HG03039 (cell line): Measurements from ENCODE around the gene LYSET.
A peak's percentile ranks its signal among the peaks of the same experiment; 100 is the strongest.
"Not testable (repeated sequence)": the region's sequence is repeated elsewhere in the genome, so short reads cannot be mapped to it uniquely, and the experiment has no call there.

Source experiments
- ATAC-seq: cut with Tn5 transposase; IDR thresholded peaks from one replicate; pipeline ENCODE4 v1.9.1; 2021; ENCODE audit warnings: mild to moderate bottlenecking, moderate library complexity; ENCODE audit not compliant: unreplicated experiment

Gene LYSET, protein sequence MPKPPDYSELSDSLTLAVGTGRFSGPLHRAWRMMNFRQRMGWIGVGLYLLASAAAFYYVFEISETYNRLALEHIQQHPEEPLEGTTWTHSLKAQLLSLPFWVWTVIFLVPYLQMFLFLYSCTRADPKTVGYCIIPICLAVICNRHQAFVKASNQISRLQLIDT

DNA sequence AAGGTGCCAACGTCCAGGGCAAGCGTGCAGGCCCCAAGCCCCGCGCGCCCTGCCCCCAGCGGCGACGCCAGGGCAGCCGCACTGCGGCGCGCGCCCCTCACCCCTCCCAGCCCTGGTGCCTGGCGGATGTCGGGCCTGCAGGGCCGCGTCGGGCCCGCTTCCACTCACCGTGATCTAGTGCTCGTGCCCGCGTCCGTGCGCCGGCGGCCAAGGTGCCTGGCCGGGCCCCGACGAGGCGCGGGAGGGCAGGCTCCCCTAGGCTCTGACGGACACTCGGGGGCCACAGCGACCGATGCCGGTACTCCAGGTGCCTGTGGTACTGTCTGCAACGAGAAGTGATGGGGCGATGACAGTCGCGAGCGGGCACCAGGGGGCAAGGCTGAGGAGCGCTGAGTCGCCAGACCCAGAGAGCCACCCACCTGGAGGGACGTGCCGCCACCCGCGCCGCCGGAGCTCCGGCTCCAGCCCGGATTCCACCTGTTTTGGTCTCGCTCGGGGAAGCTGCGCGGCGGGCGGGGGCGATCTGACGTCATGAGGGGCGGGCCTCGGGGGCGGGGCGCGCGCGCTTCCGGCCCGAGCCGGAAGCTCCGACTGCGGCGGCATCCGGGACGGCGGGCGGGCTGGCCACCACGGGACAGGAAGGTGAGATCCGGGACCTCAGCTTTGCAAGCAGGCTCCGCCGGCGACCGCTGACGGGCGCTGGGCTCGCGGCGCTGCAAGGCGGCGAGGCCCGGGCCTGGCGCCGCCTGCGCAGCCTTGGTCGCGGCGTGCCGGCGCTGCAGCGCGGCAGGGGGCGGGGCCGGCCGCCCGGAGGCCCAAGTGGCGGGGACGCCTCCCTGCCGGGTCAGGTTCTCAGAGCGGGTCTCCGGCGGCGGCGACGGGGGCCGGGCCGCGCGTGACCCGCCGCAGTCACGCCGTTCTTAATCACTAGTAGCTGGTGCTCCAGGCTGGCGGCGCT is at the start of gene LYSET, which contains the start of gene MOAP1:
LYSET (plus strand) TSS at position 927 of the 958 bp plus-strand sequence. CDS start 89 bp downstream, outside the sequence.
MOAP1 (minus strand) TSS at position 507 of the 958 bp plus-strand sequence. CDS start 655 bp downstream, outside the sequence.
- ATAC-seq: peak; percentile 76

DNA sequence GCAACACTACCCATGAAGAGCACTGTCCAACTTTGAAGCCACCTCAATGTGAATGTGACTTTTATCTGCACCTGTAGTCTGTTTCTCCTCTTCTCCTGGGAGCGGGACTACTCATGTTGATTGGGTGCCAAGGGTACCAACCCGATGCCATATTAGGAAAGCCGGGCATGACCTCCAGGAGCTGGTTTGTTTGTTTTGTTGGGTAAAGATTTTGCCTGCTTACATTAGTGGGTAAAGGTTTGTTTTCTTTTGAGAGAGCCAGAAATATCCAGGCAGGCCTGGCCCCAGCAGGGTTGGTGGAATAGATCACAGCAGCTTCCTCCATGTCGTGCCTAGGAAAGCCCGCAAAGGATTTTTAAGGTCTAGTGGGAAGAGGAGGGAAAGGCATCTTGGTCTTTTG is 49.7 kb upstream of the LYSET start:
- no peak for ATAC-seq

DNA sequence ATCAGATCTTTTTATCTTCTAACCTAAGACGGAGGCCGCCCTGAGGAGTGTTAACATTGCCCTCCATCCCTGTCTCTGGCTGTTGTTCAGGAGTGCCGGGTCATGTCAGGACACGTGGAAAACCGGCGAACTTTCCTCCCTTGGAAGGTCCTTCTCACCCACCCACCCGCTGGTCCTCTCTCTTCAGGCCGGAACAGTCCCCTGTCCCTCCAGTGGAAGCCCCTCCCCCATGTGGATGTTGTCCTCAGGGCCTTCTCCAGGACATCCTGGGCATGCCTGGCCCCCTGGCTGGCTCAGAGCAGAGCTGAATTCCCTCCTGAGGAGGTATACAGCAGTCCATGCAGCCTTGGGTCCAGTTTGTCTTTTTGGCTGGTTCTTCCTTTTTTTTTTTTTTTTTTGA is 49.1 kb upstream of the LYSET start:
- no peak for ATAC-seq

DNA sequence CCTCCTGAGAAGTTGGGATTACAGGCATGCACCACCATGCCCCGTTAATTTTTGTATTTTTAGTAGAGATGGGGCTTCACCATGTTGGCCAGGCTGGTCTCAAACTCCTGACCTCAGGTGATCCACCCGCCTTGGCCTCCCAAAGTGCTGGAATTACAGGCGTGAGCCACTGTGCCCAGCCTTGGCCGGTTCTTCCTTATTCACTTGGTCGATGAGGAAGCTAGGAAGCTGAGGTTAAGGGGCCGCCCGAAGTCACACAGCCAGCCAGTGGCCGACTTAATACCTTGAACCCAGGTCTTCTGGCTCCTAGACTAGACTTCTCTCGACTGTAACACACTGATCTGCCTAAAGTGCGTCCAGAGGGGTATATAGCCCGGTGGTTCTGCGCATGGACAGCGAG is 48.6 kb upstream of the LYSET start:
- not testable (repeated sequence) for ATAC-seq

DNA sequence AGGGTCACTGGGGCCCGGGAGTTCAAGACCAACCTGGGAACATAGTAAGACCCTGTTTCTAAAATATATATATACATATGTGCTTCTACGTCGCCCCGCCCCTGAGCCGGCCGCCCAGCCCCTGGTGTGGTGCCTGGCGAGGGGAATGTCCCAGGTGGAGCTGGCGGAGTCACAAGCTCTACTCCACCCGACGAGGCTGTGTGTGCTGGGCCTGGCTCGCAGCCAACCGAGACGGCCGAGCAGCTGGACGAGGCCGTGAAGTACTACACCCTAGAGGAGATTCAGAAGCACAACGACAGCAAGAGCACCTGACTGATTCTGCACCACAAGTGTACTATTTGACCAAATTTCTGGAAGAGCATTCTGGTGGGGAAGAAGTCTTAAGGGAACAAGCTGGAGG is 47.3 kb upstream of the LYSET start:
- no peak for ATAC-seq

DNA sequence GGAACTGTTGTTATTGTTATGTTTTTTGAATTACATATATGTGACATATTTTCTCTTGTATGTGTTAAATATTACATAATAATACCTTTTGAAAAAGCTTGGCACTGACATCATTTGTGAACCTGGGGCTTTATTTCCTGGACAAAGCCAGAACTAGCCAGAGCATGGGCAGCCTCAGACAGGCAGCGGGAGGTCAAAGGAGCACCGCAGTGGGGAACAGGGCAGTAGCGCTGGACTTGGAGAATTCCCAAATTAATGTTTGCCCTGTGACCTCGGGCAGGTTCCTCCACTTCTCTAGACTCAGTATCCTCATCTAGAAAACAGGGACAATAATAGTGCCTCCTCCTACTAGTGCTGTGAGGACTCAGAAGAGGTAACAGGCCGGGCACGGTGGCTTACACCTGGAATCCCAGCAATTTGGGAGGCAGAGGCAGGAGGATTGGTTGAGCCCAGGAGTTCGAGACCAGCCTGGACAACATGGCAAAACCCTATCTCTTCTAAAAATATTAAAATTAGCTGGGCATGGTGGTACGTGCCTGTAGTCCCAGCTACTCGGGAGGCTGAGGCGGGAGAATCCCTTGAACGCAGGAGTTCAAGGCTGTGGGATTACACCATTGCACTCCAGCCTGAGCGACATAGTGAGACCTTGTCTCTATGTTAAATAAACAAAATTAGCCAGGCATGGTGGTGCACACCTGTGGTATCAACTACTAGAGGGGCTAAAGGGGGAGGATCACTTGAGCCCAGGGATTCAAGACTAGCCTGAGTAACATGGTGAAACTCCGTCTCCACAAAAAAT is 42.1 kb upstream of the LYSET start:
- no peak for ATAC-seq

DNA sequence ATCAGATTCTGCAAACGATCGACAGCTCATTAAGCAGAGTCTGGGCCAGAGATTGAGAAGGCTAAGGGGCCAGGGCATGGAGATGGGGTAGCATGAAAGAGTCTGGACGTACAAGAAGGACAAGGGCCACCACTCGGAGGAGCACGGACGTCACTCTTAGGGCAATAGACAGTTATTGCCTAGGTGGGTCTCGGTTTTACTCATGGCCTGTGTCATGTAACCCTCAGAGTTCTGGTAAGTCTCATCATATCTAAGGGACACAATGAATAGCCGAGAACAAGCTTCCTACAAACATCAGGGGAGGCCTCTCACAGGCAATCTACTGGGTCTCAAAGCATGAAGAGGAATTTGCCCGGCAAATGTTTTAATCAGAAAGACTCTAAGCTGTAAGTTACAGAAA is 39.0 kb upstream of the LYSET start:
- ATAC-seq: no peak

DNA sequence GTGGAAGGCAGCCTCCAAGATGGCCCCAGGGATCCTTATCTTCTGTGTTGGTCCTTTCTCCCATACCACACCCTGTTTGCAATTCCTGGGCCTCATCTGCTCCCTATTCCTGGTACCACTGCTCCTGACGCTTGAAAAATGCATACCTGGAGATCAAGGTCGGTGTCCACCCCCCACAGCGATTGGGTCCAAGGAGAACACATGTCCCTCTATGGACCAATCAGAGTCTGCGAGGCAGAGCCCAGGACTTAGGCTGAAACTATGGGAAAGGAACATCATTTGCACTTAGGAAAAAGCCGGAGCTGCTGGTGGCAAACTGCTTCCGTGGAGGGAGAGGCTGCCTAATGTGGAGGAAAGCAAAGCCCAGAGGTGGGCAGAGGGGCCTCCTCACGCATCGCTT is 36.1 kb upstream of the LYSET start:
- no peak for ATAC-seq

DNA sequence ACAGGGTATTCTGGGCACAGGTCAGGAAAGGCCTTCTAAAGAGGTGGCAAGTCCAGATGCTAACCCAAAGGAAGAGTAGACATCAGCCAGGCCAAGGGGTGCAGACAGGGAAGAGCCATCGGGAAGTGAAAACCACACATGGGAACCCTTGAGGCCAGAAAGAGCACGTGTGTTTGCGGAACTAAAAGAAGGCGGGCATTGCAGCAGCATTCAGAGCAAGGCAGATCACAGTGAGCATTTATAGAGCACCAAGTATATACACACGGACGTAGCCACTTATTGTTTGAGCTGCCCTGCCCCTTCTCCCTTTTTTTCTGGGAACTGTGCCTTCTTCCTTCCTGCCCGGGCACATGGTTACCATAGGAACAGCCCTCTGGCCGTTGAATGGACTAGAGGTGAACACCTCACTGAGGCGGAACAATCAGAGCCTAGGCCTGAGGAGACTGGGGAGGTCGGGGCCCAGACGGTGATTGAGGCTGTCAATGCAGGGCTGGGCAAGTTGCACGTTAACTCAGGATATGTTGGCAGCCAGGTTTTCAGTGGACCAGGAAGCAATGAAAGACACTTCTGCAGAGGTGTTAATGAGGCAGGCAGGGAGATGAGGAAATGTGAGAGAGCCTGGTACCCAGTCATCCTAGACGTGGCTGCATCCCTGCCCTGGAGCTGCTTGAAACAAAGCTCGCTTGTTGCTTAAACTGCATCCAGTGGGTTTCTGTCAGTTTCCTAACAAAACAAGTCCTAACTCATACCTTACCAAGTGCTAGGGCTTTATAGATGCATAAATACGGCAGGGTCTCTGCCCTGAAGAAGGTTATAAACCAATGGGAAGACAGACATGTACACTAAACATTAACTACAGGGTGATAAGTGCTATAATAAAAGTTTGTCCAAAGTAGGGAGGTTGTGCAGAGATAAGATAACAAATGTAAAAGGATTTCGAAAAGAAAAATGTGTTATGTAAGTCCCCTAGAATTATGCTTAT is 34.6 kb upstream of the LYSET start:
- ATAC-seq: no peak

DNA sequence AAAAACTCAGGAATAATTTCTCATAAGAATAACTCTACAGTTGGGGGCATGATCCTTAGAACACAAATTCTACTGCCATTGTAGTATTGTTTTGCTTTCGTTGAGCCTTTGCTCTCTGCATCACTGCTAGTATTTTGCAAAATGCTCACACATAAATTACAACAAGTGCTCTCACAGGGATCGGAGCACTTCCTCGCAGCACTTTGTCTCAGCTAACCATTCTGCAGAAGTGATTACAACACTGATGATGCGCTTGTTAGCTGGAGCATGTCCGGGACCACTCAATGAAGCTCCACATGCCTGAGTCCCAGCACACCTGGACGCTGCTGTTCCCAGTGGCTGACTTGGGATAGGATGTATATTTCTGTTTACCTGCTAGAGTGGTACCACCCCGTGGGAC is 32.0 kb upstream of the LYSET start:
- no peak for ATAC-seq

DNA sequence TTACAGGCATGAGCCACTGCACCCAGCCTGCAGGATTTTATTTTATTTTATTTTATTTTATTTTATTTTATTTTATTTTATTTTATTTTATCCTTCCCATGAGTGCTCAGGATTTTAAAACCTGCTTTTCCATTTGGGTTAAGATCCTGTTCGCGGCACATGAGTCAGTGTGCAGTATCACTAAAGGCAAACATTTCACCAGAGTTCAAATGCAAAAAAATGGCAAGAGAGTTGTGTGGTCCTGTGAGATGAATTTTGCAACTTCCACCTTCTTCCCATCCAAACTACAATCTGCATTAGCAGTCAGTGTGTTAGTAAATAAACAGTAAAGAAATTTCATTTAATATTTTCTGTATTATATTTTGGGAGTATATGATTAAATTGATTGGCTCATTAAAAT is 29.4 kb upstream of the LYSET start:
- ATAC-seq: no peak

DNA sequence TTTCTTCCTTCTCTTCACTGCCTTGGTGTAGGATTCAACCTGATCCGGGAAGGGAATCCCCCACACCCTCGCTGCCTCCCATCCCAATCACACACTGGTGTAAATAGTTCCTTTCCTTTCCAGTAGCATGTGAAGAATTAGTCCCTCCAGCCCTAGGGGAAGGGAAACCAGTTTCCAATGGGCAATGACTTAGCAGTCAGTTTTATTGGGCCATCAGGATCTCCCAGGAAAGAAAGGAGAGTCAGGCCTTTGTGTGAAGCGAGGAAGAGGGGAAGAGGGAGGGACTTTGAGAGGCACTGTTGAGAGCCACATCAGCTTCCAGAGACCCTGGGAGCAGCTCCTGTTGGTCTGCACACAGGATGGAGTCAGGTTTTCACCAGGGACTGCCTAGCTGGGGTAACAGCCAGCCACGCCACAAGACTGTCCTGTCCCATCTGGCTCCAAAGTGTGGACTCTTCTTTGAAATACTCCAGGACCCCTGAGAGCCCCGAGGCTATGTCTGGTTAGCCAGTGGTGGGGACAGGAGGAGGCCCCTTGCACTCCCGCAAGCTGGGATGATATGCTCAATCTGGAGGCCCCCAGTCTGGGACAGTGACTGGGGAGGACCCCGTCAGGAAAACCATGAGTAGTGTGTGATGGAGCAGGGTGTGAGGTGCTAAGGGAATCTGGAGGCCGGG is 28.3 kb upstream of the LYSET start:
- no peak for ATAC-seq

DNA sequence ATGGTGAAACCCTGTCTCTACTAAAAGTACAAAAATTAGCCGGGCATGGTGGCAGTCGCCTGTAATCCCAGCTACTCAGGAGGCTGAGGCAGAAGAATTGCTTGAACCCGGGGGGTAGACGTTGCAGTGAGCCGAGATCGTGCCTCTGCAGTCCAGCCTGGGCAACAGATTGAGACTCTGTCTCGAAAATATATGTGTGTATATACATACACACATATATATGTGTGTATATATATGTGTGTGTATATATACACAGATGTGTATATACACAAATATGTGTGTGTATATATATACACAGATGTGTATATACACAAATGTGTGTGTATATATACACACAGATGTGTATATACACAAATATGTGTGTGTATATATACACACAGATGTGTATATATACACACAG is 26.8 kb upstream of the LYSET start:
- ATAC-seq: not testable (repeated sequence)

DNA sequence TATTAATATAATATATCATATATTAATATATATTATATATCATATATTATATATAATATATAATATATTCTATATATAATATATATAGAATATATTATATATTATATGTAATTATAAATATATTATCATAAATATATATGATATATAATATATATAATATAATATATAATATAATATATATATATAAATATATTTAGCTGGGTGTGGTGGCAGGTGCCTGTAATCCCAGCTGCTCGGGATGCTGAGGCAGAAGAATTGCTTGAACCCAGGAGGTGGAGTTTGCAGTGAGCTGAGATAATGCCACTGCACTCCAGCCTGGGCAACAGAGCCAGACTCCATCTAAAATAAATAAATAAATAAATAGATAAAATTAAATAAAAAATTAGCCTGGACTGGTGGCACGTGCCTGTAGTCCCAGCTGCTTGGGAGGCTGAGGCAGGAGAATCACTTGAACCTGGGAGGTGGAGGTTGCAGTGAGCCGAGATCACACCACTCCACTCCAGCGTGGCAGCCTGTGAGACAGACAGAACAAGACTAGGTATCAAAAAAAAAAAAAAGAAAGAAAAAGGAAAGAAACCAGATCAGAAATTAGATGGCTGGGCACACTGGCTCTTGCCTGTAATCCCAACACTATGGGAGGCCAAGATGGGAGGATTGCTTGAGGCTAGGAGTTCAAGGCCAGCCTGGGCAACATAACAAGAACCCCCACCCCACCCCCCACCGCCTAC is 25.3 kb upstream of the LYSET start:
- ATAC-seq: not testable (repeated sequence)

DNA sequence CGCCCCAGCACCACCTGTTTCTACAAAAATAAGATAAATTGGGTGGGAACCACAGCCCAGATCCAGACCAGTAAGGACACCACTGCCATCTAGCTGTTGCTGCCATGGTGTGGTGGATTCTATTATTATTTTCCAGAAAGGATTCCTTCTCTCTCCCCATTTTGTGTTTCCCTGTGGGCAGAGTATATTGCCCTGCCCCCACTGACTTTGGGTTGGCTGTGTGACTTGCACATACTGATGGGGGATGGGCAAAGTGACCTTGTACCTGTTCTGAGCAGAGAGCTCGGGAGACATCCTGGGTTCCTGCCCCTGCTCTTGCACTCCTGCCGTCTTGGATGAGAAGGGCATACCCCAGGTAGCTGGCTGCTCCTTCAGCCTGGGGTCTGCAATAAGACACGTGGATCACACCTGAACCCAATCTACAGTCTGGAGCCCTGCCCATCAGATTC is 24.7 kb upstream of the LYSET start:
- ATAC-seq: no peak

DNA sequence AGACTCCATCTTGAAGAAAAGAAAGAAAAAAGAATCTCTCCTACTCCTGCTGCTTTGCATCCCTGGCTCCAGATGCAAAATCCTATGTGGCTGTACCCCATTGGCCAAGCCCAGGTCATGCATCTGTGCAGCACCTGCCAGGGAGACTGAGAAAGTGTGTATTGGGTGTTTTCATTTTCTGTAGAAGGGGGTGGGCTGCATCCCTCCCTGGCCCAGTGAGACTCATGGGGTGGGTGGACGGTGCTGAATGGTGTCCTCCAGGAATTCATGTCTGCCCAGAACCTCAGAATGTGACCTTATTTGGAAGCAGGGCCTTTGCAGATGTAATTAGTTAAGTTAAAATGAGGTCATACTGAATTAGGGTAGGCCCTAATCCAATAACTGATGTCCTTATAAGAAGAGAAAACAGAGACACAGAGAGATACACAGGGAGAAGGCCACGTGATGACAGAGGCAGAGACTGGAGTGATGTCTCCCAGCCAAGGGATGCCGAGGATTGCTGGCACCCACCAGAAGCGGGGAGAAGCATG is 23.6 kb upstream of the LYSET start:
- no peak for ATAC-seq

DNA sequence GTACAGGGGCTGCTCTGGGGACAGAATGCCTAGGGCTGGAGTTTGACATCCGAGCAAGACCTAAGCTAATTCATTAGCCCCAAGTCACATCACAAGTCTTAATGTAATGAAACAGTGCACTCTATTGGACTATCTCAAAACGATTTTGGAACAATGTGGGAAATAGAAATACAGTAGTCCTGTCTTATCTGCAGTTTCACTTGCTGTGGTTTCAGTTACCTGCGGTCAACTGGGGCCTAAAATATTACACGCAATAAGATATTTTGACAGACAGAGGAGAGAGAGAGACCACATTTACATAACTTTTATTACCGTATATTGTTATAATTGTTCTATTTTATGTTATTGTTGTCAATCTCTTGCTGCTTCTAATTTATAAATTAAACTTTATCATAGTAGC is 21.6 kb upstream of the LYSET start:
- no peak for ATAC-seq
